ENCODE measurements around the gene HINT3. TPM values are rescaled to one million over a fixed set of nuclear protein-coding genes. Genes with fewer than 3 reads are reported as not detected.
A peak's percentile ranks its signal among the peaks of the same experiment; 100 is the strongest.
"Not testable (repeated sequence)": the region's sequence is repeated elsewhere in the genome, so short reads cannot be mapped to it uniquely, and the experiment has no call there.

Gene HINT3
- total RNA-seq, 1 donor, result 23.5 TPM

DNA sequence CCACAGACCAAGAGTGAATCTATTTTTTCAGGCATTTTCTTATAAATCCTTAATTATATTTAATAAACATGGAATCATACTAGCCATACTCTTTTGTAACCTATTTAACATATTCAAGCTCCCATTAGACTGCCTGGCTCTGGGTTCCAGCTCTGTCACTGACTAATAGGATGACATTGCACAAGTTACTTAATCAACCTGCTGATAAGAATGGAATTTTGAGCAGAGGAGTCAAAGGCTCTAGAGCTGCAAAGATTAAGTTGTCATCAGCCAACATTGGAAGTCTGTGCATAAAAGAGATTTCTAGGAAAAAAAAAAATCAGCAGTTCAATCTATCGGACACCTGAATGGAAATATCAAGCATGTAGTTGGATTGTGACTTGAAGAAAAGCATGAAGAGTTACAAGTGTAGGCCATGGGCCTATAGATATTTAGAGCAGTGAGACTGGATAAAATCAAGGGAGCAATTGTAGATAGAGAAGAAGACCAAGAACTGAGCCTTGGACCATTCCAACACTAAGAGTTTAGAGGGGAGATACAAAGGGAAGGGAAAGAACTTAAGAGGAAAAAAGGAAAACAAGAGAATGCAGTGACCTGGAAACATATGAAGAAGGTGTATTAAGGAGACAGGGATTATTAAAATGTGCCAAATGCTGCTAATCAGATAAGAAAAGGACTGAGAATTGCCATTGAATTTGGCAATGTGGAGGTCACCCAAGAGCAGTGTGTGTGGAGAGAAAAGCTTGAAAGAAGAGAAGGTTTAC is 11.0 kb upstream of the HINT3 start:
- H3K4me3 ChIP-seq (ENCODE audit: low read depth, low read length), result peak overlapping the region; percentile 26
- TF ChIP-seq, protein P1, sequence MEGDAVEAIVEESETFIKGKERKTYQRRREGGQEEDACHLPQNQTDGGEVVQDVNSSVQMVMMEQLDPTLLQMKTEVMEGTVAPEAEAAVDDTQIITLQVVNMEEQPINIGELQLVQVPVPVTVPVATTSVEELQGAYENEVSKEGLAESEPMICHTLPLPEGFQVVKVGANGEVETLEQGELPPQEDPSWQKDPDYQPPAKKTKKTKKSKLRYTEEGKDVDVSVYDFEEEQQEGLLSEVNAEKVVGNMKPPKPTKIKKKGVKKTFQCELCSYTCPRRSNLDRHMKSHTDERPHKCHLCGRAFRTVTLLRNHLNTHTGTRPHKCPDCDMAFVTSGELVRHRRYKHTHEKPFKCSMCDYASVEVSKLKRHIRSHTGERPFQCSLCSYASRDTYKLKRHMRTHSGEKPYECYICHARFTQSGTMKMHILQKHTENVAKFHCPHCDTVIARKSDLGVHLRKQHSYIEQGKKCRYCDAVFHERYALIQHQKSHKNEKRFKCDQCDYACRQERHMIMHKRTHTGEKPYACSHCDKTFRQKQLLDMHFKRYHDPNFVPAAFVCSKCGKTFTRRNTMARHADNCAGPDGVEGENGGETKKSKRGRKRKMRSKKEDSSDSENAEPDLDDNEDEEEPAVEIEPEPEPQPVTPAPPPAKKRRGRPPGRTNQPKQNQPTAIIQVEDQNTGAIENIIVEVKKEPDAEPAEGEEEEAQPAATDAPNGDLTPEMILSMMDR (IDR thresholded peaks at IDR 0.05; ENCODE audit: insufficient read depth, low read length), result no peak
- DNase-seq (ENCODE audit: low read depth), result peak; percentile 93

GRCh38 chr6:125947615-125948014 is 9.0 kb upstream of the HINT3 start:
- peak; percentile 91 for DNase-seq (ENCODE audit: low read depth)
- TF ChIP-seq, protein P1 (IDR thresholded peaks at IDR 0.05; ENCODE audit: insufficient read depth, low read length), result no peak

DNA sequence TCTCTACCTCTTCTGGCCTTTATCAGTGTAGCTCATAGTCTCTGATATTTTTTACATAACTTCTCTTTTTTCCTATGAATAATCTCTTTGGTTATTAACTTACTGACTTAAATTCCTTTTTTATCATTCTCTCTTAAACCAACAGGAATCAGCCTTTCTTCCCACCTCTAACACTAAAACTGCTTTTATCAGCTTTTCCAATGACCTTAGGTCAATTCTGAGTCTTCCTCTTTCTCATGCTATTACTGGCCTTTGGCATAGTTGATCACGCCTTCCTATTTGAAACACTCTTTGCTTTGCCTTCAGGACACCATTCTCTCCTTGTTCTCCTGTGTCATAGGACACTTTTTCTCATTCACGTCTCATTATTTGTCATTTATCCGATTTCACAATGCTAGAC is 8.1 kb upstream of the HINT3 start:
- no peak overlapping the region for H3K4me3 ChIP-seq (ENCODE audit: low read depth, low read length)
- no peak for DNase-seq (ENCODE audit: low read depth)
- TF ChIP-seq, protein P1 (IDR thresholded peaks at IDR 0.05; ENCODE audit: insufficient read depth, low read length), result no peak

More at GRCh38 chr6:125947615-125948014, 9.0 kb upstream of the HINT3 start:
- no peak overlapping the region for H3K4me3 ChIP-seq (ENCODE audit: low read depth, low read length)

- no peak overlapping the region for H3K4me3 ChIP-seq (ENCODE audit: low read depth, low read length)
- DNase-seq (ENCODE audit: low read depth), result no peak
- TF ChIP-seq, protein P1 (IDR thresholded peaks at IDR 0.05; ENCODE audit: insufficient read depth, low read length), result no peak
Observed at GRCh38 chr6:125949069-125949468, 7.5 kb upstream of the HINT3 start.

GRCh38 chr6:125950293-125950692 is 6.3 kb upstream of the HINT3 start:
- TF ChIP-seq, protein P1 (IDR thresholded peaks at IDR 0.05; ENCODE audit: insufficient read depth, low read length), result no peak
- peak; percentile 79 for DNase-seq (ENCODE audit: low read depth)

DNA sequence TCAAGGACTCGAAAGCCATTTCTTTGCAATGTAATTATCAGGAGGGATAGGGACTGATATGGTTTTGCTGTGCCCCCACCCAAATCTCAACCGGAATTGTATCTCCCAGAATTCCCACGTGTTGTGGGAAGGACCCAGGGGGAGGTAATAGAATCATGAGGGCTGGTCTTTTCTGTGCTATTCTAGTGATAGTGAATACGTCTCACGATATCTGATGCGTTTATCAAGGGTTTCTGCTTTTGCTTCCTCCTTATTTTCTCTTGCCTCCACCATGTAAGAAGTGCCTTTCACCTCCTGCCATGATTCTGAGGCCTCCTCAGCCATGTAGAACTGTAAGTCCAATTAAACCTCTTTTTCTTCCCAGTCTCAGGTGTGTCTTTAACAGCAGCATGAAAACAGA is 5.9 kb upstream of the HINT3 start:
- H3K4me3 ChIP-seq (ENCODE audit: low read depth, low read length); DNase-seq (ENCODE audit: low read depth): not testable (repeated sequence)

More at GRCh38 chr6:125950293-125950692, 6.3 kb upstream of the HINT3 start:
- H3K4me3 ChIP-seq (ENCODE audit: low read depth, low read length), result no peak overlapping the region

GRCh38 chr6:125951323-125951722 is 5.2 kb upstream of the HINT3 start:
- H3K4me3 ChIP-seq (ENCODE audit: low read depth, low read length), result no peak overlapping the region
- no peak for DNase-seq (ENCODE audit: low read depth)
- TF ChIP-seq, protein P1 (IDR thresholded peaks at IDR 0.05; ENCODE audit: insufficient read depth, low read length), result no peak

All from fibroblast of the aortic adventitia (primary cell).